ENCODE data around the gene RASGEF1C.

DNA sequence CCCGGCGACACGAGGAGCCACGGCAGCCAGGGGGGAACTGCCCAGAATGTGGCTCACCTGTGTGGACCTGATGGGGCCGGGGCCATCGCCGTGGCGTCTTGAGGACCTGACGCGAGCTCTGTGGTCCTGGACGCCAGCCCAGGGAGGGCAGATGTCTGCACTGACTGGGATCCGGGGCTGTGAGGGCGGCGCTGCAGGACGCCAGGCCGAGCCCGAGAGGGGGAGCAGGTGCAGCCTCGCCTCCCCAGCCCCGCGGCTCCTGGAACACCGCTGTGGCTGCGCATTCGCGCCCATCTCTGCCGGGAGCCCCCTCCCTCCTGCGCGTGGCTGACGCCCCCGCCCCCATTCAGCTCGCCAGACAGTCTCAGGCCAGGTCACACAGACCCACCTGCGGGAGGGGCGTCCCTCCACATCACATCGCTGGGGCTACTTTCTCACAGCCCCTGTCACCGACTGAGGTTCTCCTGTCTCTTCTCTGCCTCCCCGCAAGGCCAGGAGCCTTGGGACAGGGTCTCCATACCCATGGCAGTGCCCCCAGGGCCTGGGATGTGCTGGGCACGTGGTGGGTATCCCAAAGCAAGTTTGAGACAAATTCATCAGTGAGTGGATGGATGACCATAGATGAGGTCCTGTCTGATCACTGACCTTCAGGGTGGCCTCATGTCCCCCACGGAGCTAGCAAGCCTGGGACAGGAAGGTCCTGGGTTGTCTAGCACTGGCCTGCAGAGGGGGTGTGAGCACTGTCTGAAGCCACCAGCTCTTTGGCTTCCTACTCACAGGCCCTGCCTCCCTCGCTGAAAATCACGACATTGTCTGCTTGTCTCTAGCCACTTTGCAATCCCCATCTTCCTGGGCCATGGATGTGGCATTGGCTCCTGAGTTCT is 47.3 kb downstream of the RASGEF1C start:
- TF ChIP-seq, protein P1, sequence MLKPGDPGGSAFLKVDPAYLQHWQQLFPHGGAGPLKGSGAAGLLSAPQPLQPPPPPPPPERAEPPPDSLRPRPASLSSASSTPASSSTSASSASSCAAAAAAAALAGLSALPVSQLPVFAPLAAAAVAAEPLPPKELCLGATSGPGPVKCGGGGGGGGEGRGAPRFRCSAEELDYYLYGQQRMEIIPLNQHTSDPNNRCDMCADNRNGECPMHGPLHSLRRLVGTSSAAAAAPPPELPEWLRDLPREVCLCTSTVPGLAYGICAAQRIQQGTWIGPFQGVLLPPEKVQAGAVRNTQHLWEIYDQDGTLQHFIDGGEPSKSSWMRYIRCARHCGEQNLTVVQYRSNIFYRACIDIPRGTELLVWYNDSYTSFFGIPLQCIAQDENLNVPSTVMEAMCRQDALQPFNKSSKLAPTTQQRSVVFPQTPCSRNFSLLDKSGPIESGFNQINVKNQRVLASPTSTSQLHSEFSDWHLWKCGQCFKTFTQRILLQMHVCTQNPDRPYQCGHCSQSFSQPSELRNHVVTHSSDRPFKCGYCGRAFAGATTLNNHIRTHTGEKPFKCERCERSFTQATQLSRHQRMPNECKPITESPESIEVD (tag by site-specific recombination; IDR thresholded peaks at IDR 0.05): no peak
- TF ChIP-seq ZNF366 (tag by site-specific recombination; conservative IDR thresholded peaks at IDR 0.05) (no peak), ZNF654 (tag by site-specific recombination; IDR thresholded peaks at IDR 0.05; ENCODE audit: low read depth) (no peak), ZNF837 (tag by site-specific recombination; IDR thresholded peaks at IDR 0.05) (no peak), ZNF707 (tag by site-specific recombination; IDR thresholded peaks at IDR 0.05) (no peak)
- TF ChIP-seq, protein P2, sequence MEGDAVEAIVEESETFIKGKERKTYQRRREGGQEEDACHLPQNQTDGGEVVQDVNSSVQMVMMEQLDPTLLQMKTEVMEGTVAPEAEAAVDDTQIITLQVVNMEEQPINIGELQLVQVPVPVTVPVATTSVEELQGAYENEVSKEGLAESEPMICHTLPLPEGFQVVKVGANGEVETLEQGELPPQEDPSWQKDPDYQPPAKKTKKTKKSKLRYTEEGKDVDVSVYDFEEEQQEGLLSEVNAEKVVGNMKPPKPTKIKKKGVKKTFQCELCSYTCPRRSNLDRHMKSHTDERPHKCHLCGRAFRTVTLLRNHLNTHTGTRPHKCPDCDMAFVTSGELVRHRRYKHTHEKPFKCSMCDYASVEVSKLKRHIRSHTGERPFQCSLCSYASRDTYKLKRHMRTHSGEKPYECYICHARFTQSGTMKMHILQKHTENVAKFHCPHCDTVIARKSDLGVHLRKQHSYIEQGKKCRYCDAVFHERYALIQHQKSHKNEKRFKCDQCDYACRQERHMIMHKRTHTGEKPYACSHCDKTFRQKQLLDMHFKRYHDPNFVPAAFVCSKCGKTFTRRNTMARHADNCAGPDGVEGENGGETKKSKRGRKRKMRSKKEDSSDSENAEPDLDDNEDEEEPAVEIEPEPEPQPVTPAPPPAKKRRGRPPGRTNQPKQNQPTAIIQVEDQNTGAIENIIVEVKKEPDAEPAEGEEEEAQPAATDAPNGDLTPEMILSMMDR (tag by site-specific recombination; IDR thresholded peaks at IDR 0.05): no peak
- TF ChIP-seq, protein P3, sequence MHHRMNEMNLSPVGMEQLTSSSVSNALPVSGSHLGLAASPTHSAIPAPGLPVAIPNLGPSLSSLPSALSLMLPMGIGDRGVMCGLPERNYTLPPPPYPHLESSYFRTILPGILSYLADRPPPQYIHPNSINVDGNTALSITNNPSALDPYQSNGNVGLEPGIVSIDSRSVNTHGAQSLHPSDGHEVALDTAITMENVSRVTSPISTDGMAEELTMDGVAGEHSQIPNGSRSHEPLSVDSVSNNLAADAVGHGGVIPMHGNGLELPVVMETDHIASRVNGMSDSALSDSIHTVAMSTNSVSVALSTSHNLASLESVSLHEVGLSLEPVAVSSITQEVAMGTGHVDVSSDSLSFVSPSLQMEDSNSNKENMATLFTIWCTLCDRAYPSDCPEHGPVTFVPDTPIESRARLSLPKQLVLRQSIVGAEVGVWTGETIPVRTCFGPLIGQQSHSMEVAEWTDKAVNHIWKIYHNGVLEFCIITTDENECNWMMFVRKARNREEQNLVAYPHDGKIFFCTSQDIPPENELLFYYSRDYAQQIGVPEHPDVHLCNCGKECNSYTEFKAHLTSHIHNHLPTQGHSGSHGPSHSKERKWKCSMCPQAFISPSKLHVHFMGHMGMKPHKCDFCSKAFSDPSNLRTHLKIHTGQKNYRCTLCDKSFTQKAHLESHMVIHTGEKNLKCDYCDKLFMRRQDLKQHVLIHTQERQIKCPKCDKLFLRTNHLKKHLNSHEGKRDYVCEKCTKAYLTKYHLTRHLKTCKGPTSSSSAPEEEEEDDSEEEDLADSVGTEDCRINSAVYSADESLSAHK (tag by site-specific recombination; IDR thresholded peaks at IDR 0.05): no peak
- TF ChIP-seq, protein P4, sequence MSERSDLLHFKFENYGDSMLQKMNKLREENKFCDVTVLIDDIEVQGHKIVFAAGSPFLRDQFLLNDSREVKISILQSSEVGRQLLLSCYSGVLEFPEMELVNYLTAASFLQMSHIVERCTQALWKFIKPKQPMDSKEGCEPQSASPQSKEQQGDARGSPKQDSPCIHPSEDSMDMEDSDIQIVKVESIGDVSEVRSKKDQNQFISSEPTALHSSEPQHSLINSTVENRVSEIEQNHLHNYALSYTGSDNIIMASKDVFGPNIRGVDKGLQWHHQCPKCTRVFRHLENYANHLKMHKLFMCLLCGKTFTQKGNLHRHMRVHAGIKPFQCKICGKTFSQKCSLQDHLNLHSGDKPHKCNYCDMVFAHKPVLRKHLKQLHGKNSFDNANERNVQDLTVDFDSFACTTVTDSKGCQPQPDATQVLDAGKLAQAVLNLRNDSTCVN (tag by site-specific recombination; optimal IDR thresholded peaks at IDR 0.05): no peak
- TF ChIP-seq, protein P5, sequence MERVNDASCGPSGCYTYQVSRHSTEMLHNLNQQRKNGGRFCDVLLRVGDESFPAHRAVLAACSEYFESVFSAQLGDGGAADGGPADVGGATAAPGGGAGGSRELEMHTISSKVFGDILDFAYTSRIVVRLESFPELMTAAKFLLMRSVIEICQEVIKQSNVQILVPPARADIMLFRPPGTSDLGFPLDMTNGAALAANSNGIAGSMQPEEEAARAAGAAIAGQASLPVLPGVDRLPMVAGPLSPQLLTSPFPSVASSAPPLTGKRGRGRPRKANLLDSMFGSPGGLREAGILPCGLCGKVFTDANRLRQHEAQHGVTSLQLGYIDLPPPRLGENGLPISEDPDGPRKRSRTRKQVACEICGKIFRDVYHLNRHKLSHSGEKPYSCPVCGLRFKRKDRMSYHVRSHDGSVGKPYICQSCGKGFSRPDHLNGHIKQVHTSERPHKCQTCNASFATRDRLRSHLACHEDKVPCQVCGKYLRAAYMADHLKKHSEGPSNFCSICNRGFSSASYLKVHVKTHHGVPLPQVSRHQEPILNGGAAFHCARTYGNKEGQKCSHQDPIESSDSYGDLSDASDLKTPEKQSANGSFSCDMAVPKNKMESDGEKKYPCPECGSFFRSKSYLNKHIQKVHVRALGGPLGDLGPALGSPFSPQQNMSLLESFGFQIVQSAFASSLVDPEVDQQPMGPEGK (tag by site-specific recombination; IDR thresholded peaks at IDR 0.05): no peak
- TF ChIP-seq, protein P6, sequence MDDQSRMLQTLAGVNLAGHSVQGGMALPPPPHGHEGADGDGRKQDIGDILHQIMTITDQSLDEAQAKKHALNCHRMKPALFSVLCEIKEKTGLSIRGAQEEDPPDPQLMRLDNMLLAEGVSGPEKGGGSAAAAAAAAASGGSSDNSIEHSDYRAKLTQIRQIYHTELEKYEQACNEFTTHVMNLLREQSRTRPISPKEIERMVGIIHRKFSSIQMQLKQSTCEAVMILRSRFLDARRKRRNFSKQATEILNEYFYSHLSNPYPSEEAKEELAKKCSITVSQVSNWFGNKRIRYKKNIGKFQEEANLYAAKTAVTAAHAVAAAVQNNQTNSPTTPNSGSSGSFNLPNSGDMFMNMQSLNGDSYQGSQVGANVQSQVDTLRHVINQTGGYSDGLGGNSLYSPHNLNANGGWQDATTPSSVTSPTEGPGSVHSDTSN (CRISPR knock-in tag; IDR thresholded peaks at IDR 0.05): no peak
- TF ChIP-seq, protein P7, sequence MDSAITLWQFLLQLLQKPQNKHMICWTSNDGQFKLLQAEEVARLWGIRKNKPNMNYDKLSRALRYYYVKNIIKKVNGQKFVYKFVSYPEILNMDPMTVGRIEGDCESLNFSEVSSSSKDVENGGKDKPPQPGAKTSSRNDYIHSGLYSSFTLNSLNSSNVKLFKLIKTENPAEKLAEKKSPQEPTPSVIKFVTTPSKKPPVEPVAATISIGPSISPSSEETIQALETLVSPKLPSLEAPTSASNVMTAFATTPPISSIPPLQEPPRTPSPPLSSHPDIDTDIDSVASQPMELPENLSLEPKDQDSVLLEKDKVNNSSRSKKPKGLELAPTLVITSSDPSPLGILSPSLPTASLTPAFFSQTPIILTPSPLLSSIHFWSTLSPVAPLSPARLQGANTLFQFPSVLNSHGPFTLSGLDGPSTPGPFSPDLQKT (IDR thresholded peaks at IDR 0.05; ENCODE audit: borderline replicate concordance, low read depth, low read length): no peak
